ENCODE data around the gene COX15. TPM values are rescaled to one million over a fixed set of nuclear protein-coding genes. Genes with fewer than 3 reads are reported as not detected.

Gene COX15
- total RNA-seq, 4 donors from 2014 or later: 8.0 to 39.0 (median 31.1) TPM

DNA sequence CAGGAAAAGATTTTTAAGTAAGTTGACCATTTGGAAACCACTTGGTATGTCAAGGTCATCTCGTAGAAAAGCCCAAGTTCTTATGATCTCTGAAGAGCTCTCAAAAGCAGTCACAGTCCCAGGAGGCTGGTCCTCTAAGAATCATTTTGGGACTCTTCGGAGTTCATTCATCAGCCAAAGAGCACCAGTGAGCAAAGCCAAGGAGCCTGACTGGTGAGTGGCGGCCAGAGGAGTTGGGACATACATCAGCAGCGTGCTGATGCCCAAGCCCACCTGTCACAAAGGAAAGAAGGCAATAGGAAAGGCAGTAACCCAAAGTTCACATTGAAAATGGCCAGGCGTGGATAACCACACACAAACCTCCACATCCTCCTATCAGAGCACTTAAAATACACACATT is 17.5 kb downstream of the COX15 start:
- no peaks in the 10 kb centered on the region for H3K9me3 ChIP-seq
- intact Hi-C loops (cut with DNase I; ENCODE audit: low total_unique reads) (loop anchor here (5.0 kb wide), 1 partner anchor 277 kb away; no protein-coding TSS in a partner anchor), in situ Hi-C loops (cut with MboI; ENCODE audit: low pct_ligation_motif_present in 1 of 4, low pct_unique_long_range_greater_than_20kb in 1 of 4, low sequenced_read_pairs in 3 of 4) (loop anchor here in 1 of 4 donors (10.0 to 25.0 kb wide), 2 partner anchors 150 to 327 kb away; no protein-coding TSS in a partner anchor)
- no peak overlapping the region for H3K27ac ChIP-seq
- DNase-seq: no peak
- TF ChIP-seq POLR2A (IDR thresholded peaks at IDR 0.05) (no peak), EP300 (IDR thresholded peaks at IDR 0.05; ENCODE audit: low read depth) (no peak), POLR2AphosphoS5 (IDR thresholded peaks at IDR 0.05) (no peak)
- TF ChIP-seq, protein P1, sequence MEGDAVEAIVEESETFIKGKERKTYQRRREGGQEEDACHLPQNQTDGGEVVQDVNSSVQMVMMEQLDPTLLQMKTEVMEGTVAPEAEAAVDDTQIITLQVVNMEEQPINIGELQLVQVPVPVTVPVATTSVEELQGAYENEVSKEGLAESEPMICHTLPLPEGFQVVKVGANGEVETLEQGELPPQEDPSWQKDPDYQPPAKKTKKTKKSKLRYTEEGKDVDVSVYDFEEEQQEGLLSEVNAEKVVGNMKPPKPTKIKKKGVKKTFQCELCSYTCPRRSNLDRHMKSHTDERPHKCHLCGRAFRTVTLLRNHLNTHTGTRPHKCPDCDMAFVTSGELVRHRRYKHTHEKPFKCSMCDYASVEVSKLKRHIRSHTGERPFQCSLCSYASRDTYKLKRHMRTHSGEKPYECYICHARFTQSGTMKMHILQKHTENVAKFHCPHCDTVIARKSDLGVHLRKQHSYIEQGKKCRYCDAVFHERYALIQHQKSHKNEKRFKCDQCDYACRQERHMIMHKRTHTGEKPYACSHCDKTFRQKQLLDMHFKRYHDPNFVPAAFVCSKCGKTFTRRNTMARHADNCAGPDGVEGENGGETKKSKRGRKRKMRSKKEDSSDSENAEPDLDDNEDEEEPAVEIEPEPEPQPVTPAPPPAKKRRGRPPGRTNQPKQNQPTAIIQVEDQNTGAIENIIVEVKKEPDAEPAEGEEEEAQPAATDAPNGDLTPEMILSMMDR (IDR thresholded peaks at IDR 0.05): no peak
- 89 to 96% methylated on average over 3 to 5 of the region's 5 CpGs for WGBS, 2 donors (ENCODE audit: low coverage in 1 of 2)
- H3K4me1 ChIP-seq: peaks cover 0 to 7% (median 0%) of the 10 kb centered on the region in 4 donors
- peaks cover 0 to 45% (median 16%) of the 10 kb centered on the region in 4 donors for H3K36me3 ChIP-seq
- H3K4me3 ChIP-seq: no peak overlapping the region
- H3K27me3 ChIP-seq: no peaks in the 10 kb centered on the region

GRCh38 chr10:99711129-99711719 is 20.7 kb downstream of the COX15 start:
- Histone ChIP-seq H3K4me3 (no peak overlapping the region), H3K27me3 (no peaks in the 10 kb centered on the region), H3K9me3 (no peaks in the 10 kb centered on the region), H3K27ac (no peak overlapping the region), H3K4me1 (peaks cover 0 to 25% (median 0%) of the 10 kb centered on the region in 4 donors), H3K36me3 (peaks cover 0 to 25% (median 5%) of the 10 kb centered on the region in 4 donors)
- in situ Hi-C loops (cut with MboI; ENCODE audit: low pct_ligation_motif_present in 1 of 4, low pct_unique_long_range_greater_than_20kb in 1 of 4, low sequenced_read_pairs in 3 of 4) (loop anchor here in 1 of 4 donors (10.0 to 25.0 kb wide), 2 partner anchors 146 to 324 kb away; no protein-coding TSS in a partner anchor), intact Hi-C loops (cut with DNase I; ENCODE audit: low total_unique reads) (loop anchor here (5.0 kb wide), 1 partner anchor 274 kb away; no protein-coding TSS in a partner anchor)
- no peak for TF ChIP-seq EP300 (IDR thresholded peaks at IDR 0.05; ENCODE audit: low read depth)
- TF ChIP-seq, protein P1 (IDR thresholded peaks at IDR 0.05): peak; percentile 40 to 51 (median 47)
- peak; percentile 35 for DNase-seq

GRCh38 chr10:99709480-99710229 is 22.3 kb downstream of the COX15 start:
- Histone ChIP-seq H3K4me3 (no peak overlapping the region), H3K27ac (peak overlapping the region; percentile 60 to 79 (median 72)), H3K4me1 (peaks cover 0 to 25% (median 0%) of the 10 kb centered on the region in 4 donors), H3K27me3 (no peaks in the 10 kb centered on the region), H3K9me3 (no peaks in the 10 kb centered on the region), H3K36me3 (peaks cover 0 to 28% (median 0%) of the 10 kb centered on the region in 4 donors)
- WGBS, 2 donors (ENCODE audit: low coverage in 1 of 2): 45 to 60% methylated on average over 2 to 4 of the region's 4 CpGs
- DNase-seq: no peak
- intact Hi-C loops (cut with DNase I; ENCODE audit: low total_unique reads) (loop anchor here (5.0 kb wide), 1 partner anchor 272 kb away; no protein-coding TSS in a partner anchor), in situ Hi-C loops (cut with MboI; ENCODE audit: low pct_ligation_motif_present in 1 of 4, low pct_unique_long_range_greater_than_20kb in 1 of 4, low sequenced_read_pairs in 3 of 4) (loop anchor here in 2 of 4 donors (5.0 to 25.0 kb wide), 3 partner anchors 82 to 322 kb away; no protein-coding TSS in a partner anchor)
- TF ChIP-seq POLR2AphosphoS5 (IDR thresholded peaks at IDR 0.05): no peak
- TF ChIP-seq, protein P1 (IDR thresholded peaks at IDR 0.05): no peak
- TF ChIP-seq POLR2A (IDR thresholded peaks at IDR 0.05): no peak
- no peak for TF ChIP-seq EP300 (IDR thresholded peaks at IDR 0.05; ENCODE audit: low read depth)

- no peak for DNase-seq
- H3K27ac ChIP-seq: peak overlapping the region; percentile 60 to 79 (median 72)
- intact Hi-C loops (cut with DNase I; ENCODE audit: low total_unique reads): no loop called here
- TF ChIP-seq EP300 (IDR thresholded peaks at IDR 0.05; ENCODE audit: low read depth) (peak; percentile 70), POLR2AphosphoS5 (IDR thresholded peaks at IDR 0.05) (peak; percentile 25 to 61 (median 51)), POLR2A (IDR thresholded peaks at IDR 0.05) (no peak)
- TF ChIP-seq, protein P1 (IDR thresholded peaks at IDR 0.05): no peak
- peaks cover 0 to 26% (median 0%) of the 10 kb centered on the region in 4 donors for H3K36me3 ChIP-seq
- H3K9me3 ChIP-seq: no peaks in the 10 kb centered on the region
- peaks cover 0 to 25% (median 0%) of the 10 kb centered on the region in 4 donors for H3K4me1 ChIP-seq
- no peak overlapping the region for H3K4me3 ChIP-seq
- in situ Hi-C loops (cut with MboI; ENCODE audit: low pct_ligation_motif_present in 1 of 4, low pct_unique_long_range_greater_than_20kb in 1 of 4, low sequenced_read_pairs in 3 of 4): loop anchor here in 2 of 4 donors (5.0 to 25.0 kb wide), 2 partner anchors 81 to 321 kb away; no protein-coding TSS in a partner anchor
- H3K27me3 ChIP-seq: no peaks in the 10 kb centered on the region
- WGBS, 2 donors (ENCODE audit: low coverage in 1 of 2): 80 to 89% methylated on average over 1 of the region's 1 CpG
Measured at GRCh38 chr10:99708428-99709012, 23.4 kb downstream of the COX15 start.
